ENCODE results near the gene HOPX. TPM values are rescaled to one million over a fixed set of nuclear protein-coding genes. Genes with fewer than 3 reads are reported as not detected.

HOPX gene
- total RNA-seq, 1 experiment from 2014 or later: not detected

DNA sequence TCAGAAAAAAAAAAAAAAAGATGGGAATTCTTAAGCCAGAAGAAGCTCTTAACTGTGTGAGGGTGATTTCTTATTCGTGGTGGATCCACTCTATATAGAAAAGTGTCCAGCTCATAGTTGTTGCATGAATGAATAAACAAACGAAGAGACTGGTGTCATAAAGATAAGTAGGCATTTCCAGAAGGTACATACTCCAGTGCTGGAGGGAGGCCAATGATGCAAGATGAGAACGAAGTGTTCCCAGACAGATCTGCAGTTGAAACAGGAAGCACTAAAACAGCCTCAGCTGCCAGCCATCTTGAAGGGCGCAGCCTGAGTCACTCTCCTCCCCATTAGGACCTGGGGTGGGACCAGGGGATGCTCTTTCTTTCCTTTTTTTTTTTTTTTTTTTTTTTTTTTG, 47.4 kb upstream of the HOPX start:
- no CpG with 5 or more reads among the region's 4 CpGs for WGBS (ENCODE audit: extremely low coverage, insufficient read length, low lambda C conversion rate)
- Mint-ChIP-seq H3K4me1 (peaks cover 5 to 9% of the 10 kb centered on the region in 2 experiments; a peak in 3 of 4 replicates), H3K4me3 (no peak overlapping the region), H3K9me3 (no peaks in the 10 kb centered on the region; a peak in 1 of 5 replicates), H3K27me3 (ENCODE audit: low read depth) (peaks cover 5% of the 10 kb centered on the region; the same call in 1 of the 2 replicates), H3K27ac (no peak overlapping the region), H3K36me3 (ENCODE audit: insufficient read depth in 1 of 3, low read depth in 3 of 3) (no peaks in the 10 kb centered on the region)
- Histone ChIP-seq H3K9me3 (ENCODE audit: control insufficient read depth, low read depth, low read length) (no peaks in the 10 kb centered on the region), H3T11ph (ENCODE audit: low read length) (no peak overlapping the region), H4K8ac (replicated peaks; ENCODE audit: insufficient read length, low read depth, low read length) (no peak overlapping the region), H2BK12ac (ENCODE audit: insufficient read length, low read depth, low read length) (no peak overlapping the region), H3K27me3 (ENCODE audit: insufficient read depth, low read length) (no peaks in the 10 kb centered on the region), H3K9ac (ENCODE audit: extremely low read depth, insufficient read length, low read length) (no peak overlapping the region), H4K20me1 (ENCODE audit: control insufficient read depth, insufficient read depth, insufficient read length) (no peaks in the 10 kb centered on the region), H3K14ac (ENCODE audit: insufficient read depth, low read length) (no peak overlapping the region), H3K4ac (ENCODE audit: low read depth, low read length) (no peak overlapping the region), H2BK15ac (ENCODE audit: low read depth, low read length) (no peak overlapping the region), H3K4me2 (ENCODE audit: insufficient read depth, insufficient read length, low read length) (no peak overlapping the region), H3K18ac (ENCODE audit: insufficient read length, low read depth, low read length) (no peak overlapping the region), H3K79me2 (ENCODE audit: insufficient read depth, low read length) (no peaks in the 10 kb centered on the region), H3K79me1 (ENCODE audit: insufficient read depth, low read depth, low read length, poor library complexity, severe bottlenecking) (no peaks in the 10 kb centered on the region), H3K27ac (ENCODE audit: insufficient read length, low read depth, low read length) (no peak overlapping the region), H3K23me2 (ENCODE audit: insufficient read length, low read depth, low read length, poor library complexity, severe bottlenecking) (no peaks in the 10 kb centered on the region), H3K23ac (ENCODE audit: insufficient read length, low read depth, low read length) (no peak overlapping the region), H3K56ac (ENCODE audit: insufficient read length, low read depth, low read length) (no peak overlapping the region), H4K5ac (ENCODE audit: insufficient read length, low read depth, low read length) (no peak overlapping the region), H2BK5ac (ENCODE audit: insufficient read length, low read length) (no peak overlapping the region), H3K4me1 (ENCODE audit: insufficient read depth, low read length) (no peaks in the 10 kb centered on the region), H4K91ac (ENCODE audit: insufficient read length, low read depth, low read length) (no peak overlapping the region), H2AK5ac (ENCODE audit: insufficient read length, low read length) (no peak overlapping the region), H2AFZ (ENCODE audit: low read length) (no peak overlapping the region), H2BK120ac (ENCODE audit: low read depth, low read length, poor library complexity, severe bottlenecking) (no peak overlapping the region), H2BK20ac (ENCODE audit: low read depth, low read length, poor library complexity, severe bottlenecking) (no peak overlapping the region)
- DNase-seq: no peak
- TF ChIP-seq, protein P1, sequence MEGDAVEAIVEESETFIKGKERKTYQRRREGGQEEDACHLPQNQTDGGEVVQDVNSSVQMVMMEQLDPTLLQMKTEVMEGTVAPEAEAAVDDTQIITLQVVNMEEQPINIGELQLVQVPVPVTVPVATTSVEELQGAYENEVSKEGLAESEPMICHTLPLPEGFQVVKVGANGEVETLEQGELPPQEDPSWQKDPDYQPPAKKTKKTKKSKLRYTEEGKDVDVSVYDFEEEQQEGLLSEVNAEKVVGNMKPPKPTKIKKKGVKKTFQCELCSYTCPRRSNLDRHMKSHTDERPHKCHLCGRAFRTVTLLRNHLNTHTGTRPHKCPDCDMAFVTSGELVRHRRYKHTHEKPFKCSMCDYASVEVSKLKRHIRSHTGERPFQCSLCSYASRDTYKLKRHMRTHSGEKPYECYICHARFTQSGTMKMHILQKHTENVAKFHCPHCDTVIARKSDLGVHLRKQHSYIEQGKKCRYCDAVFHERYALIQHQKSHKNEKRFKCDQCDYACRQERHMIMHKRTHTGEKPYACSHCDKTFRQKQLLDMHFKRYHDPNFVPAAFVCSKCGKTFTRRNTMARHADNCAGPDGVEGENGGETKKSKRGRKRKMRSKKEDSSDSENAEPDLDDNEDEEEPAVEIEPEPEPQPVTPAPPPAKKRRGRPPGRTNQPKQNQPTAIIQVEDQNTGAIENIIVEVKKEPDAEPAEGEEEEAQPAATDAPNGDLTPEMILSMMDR (conservative IDR thresholded peaks at IDR 0.05): no peak
